Measurements from ENCODE around the gene IP6K2. TPM values are rescaled to one million over a fixed set of nuclear protein-coding genes. Genes with fewer than 3 reads are reported as not detected.
"Not testable (repeated sequence)": the region's sequence is repeated elsewhere in the genome, so short reads cannot be mapped to it uniquely, and the experiment has no call there.

IP6K2 gene, protein sequence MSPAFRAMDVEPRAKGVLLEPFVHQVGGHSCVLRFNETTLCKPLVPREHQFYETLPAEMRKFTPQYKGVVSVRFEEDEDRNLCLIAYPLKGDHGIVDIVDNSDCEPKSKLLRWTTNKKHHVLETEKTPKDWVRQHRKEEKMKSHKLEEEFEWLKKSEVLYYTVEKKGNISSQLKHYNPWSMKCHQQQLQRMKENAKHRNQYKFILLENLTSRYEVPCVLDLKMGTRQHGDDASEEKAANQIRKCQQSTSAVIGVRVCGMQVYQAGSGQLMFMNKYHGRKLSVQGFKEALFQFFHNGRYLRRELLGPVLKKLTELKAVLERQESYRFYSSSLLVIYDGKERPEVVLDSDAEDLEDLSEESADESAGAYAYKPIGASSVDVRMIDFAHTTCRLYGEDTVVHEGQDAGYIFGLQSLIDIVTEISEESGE
- 54.1 and 99.4 TPM in 2 replicates for total RNA-seq (2014; rRNA removed; shearing (Covaris generic))

DNA sequence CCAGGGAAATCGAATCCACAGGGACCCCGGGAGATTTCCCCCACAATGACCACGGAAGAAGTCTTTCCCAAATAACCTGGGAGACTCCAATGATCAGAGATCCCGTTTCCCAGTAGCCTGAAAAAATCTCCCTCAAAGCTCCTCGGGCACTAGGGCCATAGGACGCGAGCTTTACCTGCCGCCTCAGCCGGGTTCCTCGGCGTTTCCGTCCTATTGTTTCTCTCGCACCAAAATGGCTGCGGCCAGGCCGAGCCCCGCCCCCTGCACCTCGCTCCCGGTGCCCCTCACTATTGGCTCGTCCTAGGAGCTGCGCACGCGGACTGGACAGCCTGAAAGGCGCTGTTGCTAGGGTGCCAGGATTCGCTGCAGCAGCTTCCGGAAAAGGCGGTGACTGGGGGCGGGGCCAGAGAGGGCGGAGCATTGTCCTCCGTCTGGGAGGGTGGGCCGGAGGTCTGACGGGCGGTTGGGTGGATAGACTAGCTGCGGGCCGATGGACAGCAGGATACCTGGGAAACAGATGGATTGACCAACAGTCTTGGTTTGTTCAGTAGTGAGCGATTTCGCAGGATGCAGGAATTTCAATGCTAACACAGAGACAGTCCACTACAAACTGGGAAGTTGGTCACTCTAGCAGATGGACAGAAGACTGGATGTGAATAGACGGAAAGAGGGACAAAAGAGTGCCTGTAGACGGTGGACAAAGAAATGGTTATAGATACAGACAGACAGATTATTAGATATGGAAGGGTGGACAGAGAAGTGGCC is at the start of gene IP6K2:
Gene IP6K2, minus strand, starts transcription at position 240 of the 765 bp plus-strand sequence. CDS start 21,930 bp downstream, outside the sequence.
- peak; percentile 95 for DNase-seq (ENCODE audit: low read depth)

DNA sequence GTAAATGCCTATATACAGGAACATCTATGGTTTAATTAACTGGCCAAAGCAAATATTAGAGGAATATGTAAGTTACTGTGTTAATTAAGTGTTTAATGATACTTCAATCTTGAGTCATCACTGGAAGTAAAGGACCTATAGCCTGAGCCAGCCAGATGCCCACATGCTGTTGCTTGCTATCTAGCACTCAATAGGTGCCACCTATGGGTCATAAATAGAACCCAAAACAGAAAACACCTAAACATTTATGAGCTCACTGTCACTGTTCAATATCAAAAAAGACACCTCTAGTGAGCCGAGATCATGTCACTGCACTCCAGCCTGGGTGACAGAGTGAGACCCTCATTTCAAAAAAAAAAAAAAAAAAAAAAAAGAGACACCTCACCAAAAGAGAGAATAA is 48.4 kb upstream of the IP6K2 start:
- DNase-seq (ENCODE audit: low read depth), result no peak

DNA sequence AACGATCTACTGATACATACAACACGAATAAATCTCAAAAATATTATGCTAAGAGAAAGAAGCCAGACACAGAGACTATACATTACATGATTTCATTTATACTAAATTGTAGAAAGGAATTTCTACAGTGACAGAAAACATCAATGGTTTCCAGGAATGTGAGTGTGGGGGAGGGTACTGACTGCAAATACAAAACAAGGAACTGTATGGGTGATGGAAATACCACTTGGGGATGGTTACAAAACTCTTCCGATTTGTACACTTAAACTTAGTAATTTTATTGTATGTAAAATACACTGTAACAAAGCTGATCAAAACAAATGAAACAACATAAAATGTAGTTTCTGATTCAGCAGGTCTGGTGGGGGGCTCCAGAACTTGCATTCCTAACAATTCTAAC is 45.8 kb upstream of the IP6K2 start:
- DNase-seq (ENCODE audit: low read depth), result no peak

DNA sequence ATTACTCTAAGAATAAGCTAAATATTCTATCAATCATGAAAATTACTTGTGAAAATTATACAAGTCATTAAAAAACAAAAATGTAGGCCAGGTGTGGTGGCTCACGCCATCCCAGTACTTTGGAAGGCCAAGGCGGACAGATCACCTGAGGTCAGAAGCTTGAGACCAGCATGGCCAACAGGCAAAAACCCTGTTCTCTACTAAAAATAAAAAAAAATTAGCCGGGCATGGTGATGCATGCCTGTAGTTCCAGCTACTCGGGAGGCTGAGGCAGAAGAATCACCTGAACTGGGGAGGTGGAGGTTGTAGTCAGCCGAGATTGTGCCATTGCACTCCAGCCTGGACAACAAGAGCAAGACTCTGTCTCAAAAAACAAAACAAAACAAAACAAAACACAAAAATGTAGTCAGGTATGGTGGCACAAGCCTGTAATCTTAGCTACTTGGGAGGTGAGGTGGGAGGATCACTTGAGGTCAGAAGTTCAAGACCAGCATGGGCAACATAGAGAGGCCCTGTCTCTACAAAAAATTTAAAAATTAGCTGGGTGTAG is 43.0 kb upstream of the IP6K2 start:
- DNase-seq (ENCODE audit: low read depth), result not testable (repeated sequence)

DNA sequence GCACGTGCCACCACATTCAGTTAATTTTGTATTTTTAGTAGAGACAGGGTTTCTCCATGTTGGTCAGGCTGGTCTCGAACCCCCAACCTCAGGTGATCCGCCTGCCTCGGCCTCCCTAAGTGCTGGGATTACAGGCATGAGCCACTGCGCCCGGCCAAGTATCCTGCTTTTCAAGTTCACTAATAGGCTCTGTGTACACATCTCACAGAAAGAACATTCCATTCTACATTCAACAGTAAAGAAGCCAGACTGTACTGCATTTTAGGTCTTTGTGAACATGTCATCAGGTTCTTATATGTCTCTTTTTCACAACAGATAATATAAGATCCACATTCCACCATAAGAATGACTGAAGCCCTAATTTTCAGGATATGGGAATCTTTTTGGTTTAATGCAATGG is 42.5 kb upstream of the IP6K2 start:
- DNase-seq (ENCODE audit: low read depth), result not testable (repeated sequence)

DNA sequence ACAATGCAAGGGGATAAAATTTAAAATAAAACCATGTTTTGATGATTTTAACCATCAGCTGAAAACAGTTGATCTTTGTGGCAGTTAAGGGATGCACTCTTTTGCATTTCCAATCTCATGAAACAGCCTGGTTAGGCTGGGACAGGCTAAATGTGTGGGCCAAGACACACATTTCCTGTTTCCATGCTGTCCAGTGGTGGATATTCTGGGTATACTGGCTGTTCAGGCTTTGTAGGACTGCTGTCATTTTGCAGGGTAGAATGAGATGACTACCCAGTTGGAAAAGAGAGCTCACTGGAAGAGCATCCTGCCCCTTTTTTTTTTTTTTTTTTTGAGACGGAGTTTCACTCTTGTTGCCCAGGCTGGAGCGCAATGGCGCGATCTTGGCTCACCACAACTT is 42.0 kb upstream of the IP6K2 start:
- no peak for DNase-seq (ENCODE audit: low read depth)

DNA sequence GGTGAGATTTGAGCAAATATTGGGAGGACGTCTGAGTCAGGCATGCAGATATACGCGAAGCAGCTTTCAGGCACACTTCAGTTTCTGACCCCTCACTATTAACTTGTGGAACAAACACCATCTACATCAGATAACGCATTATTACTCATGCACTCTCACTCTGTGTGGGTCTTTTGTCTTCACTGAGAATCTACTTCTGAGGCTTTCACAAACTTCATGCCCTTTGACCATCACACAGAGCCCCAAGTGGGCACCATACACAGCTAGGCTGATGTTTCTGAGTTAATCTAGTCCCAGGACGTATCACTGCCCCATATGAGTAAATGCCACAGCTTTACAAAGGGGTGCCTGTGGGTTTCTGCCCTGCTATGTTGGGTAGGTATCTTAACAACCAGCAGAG is 39.6 kb upstream of the IP6K2 start:
- DNase-seq (ENCODE audit: low read depth), result no peak

DNA sequence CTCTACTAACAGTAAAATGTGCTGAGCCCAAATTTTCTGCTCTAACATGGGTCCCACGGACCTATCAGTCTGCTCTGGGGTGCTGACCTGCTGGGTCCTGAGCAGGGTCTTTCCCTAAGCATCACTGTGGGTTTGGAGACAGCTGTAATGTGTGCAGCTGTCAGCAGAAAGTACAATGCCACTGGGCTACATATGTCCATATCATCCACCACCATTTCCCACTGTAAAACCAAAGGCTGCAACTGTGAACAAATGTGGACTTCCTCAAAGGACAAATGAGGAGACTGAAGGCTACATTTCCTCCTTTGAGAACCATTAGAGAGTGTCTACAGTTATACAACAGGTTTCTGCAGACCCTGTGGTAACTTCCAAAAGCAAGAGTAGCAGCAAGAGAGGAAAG is 33.8 kb upstream of the IP6K2 start:
- DNase-seq (ENCODE audit: low read depth), result no peak

DNA sequence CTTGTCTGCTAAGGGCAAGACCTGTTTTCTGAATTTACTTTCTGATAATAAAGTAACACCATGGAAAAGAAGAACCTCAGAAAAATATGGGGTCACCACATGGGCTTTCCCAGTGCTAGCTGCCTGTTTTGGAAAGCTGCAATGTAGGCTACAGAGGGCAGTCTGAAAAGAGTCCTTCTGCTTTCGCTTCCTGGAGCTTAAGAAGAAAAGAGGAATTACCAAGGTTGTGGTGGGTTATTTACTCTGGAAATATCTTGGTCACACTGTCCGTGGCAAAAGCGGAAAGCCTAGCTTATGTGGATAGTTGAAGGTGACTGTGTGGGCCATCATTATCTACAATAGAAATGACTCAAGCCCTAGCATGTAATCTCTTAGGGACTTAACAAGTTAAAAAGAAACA is 31.7 kb upstream of the IP6K2 start:
- DNase-seq (ENCODE audit: low read depth), result no peak

DNA sequence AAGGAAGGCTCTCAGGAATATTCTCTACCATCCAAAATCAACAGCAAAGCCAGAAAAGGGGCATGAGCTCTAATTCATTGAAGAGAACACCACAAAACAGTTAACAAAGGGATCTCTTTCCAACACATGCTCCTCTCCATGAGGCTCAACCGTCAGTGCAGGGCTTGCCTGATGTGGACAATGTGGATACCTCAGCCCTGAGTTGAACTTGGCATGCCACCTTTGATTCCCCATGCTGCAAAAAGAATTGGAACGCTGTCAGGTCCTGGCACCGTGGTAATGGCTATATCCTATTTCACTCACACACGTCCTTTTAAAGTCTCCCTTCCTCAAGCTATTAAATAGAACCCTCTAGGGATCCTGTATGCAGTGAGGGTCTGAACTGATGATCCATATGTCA is 30.7 kb upstream of the IP6K2 start:
- no peak for DNase-seq (ENCODE audit: low read depth)

DNA sequence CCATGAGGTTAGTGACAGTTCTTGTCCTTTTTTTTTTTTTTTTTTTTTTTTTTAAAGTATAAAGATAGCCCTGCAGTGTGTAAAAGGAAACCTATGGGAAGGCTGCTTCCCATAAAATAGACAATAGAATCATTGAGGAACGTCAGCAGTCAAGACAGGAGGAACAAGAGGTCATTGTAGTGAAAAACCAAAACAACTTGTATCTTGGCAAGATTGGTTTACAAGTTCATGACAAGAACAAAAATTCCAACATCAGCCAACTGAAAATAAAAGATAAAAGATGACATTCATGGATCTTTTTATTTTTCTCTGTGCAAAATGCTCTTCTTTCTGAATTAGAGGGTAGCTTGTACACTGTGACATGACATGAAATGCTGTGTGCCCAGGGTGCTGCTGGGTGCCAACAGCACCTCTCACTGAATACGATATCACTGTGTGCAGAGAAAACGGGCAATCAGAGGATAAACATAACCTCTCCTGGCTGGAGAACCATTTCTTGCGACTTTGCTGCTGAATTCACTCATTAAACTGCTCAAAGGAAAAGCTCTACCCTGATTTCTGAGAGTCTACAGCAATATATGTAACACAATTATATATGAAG is 30.1 kb upstream of the IP6K2 start:
- DNase-seq (ENCODE audit: low read depth), result no peak

DNA sequence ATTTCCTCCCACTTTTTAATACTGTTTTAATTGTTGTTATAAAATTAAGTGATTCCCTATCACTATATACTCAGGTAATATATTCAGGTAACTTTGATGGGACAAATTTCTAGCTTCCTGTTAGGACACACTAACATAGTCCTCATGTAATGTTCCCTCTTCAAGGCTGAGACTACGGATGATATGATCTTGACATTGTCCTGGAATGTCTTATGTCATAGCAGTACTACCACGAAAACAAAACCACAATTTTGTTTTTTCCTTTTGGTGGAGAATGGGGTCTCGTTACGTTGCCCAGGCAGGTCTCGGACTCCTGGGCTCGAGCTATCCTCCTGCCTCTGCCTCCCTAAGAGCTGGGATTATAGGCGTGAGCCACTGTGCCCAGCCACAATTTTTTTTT is 26.8 kb upstream of the IP6K2 start:
- DNase-seq (ENCODE audit: low read depth), result no peak

DNA sequence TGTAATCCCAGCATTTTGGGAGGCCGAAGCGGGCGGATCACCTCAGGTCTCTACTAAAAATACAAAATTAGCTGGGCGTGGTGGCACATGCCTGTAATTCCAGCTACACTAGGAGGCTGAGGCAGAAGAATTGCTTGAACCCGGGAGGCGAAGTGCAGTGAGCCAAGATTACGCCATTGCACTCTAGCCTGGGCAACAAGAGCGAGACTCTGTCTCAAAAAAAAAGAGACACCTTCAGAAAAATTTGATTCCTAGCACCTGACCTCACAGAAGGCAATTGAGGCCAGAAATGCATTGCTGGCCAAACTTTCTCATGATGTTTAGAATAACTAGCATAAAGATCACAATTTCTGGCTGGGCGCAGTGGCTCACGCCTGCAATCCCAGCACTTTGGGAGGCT is 24.2 kb upstream of the IP6K2 start:
- not testable (repeated sequence) for DNase-seq (ENCODE audit: low read depth)

DNA sequence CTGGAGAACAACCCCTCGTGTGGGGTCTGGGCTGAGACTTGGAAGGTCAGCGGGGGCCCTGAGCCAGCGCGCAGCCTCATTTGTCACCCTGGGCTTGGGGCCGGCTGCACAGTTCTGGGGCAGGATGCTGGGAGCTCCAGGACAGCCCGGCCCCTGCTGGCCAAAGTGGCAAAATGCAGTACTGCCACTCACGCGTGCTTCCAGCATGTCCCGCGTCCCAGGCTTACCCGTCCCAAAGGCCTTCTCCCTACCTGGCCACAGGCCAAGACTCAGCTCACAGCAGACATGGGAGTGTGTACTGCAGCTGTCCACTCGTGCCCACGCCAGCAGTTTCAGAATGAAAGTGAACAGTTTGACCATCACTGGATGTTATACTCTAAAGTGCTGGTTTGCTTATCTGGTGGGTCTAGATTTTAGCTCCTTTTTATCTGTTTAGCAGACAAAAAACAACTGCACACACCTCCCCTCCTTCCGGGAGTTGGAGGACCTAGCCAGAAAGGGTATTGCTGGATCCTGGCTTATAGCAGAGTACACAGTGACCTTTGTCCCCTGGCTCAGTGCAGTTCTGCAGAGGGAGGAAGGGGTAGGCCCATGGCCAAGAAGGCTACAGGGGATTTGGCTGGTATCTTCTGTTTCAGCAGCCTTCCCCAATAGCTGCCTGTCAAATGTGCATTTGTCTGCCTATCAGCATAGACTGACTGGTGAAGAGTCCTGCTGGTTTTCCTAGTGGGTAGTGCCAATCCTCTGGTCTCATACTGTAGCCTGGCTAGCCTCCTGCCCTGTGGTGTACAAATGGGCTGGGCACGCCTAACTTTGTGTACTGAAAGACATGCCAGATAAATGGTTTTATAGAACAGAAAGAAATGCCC is 23.2 kb upstream of the IP6K2 start:
- peak; percentile 58 for DNase-seq (ENCODE audit: low read depth)

DNA sequence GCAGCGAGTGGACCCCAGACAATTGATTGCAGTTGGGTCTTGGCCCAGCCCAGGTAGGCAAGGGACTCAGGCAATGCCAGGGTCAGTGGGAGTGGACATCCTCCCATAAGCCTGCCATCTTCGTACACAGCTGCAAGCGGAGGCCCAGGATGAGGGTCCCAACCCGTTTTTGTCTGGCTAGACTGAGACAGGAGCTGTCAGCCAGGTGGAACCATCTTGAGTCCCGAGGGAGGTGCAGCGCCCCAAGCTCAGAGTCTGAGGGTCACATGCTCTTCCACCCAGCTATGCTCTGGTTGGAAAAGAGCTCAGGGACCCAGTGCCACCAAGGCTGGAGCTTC is 22.6 kb upstream of the IP6K2 start:
- DNase-seq (ENCODE audit: low read depth), result no peak

DNA sequence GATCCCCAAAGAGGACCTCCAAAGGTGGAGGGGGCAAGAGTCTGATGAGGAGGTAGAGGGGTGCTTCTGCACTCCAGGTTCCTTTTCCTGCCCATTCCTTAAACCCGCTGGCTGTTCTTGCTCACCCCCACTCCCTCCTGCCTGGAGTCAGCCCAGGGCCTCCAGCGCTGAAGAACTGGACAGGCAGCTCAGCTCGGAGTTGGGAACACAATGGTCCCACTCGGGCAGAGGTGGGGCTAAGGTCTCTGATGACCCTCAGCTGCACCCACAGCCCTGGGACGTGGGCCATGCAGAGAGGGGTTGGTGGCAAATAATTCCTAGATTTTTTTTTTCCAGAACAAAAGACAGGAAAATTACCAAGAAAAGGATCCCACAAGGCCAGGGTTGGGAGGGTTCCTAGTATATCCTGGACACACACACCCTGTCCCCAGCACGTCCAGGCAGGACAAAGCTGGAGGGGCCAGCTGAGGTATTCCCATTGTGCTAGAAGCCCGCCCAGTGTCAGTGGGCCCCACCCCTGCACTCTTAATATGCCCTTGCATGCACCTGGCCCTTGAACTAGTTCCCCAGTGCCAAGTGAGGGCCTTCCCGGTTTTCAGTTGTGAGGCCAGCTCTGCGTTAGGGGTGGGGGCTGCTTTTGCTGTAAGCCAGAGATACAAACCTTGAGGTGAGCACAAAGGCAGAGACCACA is 22.1 kb upstream of the IP6K2 start:
- DNase-seq (ENCODE audit: low read depth), result no peak

DNA sequence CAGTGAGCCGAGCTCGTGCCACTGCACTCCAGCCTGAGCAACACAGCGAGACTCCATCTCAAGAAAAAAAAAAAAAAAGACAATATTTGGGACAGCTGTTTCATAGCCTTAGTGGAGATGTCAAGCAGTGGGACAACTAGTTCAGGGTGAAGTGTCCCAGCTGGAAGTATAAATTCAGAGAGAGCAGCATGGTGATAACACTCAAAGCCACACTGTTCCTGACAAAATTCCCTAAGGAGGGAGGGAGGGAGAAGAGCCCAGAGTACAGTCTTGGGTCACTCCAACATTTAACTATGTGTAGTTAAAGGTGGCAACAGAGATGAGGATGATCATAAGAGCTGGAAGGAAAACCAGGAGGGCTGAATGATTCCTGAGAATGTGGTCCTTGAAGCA is 21.1 kb upstream of the IP6K2 start:
- no peak for DNase-seq (ENCODE audit: low read depth)

DNA sequence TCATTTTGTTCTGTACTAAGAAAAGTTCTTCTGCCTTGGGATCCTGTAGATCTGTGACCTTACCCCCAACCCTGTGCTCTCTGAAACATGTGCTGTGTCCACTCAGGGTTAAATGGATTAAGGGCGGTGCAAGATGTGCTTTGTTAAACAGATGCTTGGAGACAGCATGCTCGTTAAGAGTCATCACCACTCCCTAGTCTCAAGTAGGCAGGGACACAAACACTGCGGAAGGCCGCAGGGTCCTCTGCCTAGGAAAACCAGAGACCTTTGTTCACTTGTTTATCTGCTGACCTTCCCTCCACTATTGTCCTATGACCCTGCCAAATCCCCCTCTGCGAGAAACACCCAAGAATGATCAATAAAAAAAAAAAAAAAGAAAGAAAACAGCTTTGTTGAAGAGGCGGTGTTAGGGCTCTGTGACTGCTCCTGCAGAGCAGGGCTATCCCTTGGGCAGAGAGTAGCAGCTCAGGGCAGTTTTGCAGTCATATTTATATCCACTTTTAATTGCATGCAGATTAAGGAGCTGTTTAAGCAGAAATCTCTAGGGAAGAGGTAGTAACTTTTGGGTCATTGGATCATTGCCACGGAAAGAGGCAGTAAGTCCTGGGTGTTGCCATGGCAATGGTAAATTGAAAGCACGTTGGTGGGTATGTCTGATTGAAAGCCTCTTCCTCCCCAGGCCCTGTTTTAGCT is 18.2 kb upstream of the IP6K2 start:
- not testable (repeated sequence) for DNase-seq (ENCODE audit: low read depth)

DNA sequence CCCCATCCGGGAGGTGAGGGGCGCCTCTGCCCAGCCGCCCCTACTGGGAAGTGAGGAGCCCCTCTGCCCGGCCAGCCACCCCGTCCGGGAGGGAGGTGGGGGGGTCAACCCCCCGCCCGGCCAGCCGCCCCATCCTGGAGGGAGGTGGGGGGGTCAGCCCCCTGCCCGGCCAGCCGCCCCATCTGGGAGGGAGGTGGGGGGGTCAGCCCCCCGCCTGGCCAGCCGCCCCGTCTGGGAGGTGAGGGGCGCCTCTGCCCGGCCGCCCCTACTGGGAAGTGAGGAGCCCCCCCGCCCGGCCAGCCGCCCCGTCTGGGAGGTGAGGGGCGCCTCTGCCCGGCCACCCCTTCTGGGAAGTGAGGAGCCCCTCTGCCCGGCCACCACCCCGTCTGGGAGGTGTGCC is 17.5 kb upstream of the IP6K2 start:
- not testable (repeated sequence) for DNase-seq (ENCODE audit: low read depth)

Measured in M059J (cell line).